ENCODE results near the gene RNF166.

Gene RNF166

GRCh38 chr16:88733630-88734360 lies 27.6 kb upstream of the RNF166 start:
- Histone ChIP-seq H4K20me1 (ENCODE audit: insufficient read depth, low read length) (peaks cover 35% of the 10 kb centered on the region), H3K36me3 (ENCODE audit: insufficient read depth, low read length) (peaks cover 85% of the 10 kb centered on the region), H2AFZ (ENCODE audit: low read depth, low read length) (no peak overlapping the region), H3K27ac (ENCODE audit: low read length) (no peak overlapping the region), H3K9ac (ENCODE audit: low read depth, low read length) (no peak overlapping the region), H3K9me3 (ENCODE audit: insufficient read depth, low read length, severe bottlenecking) (no peaks in the 10 kb centered on the region), H3K79me2 (ENCODE audit: insufficient read depth, low read length) (no peaks in the 10 kb centered on the region; the same call in 1 of the 2 replicates), H3K4me1 (ENCODE audit: insufficient read depth, low read length) (no peaks in the 10 kb centered on the region), H3K4me3 (ENCODE audit: low read depth in 1 of 2, low read length in 2 of 2) (no peak overlapping the region), H3K4me2 (ENCODE audit: insufficient read depth, low read length) (no peak overlapping the region), H3K27me3 (ENCODE audit: insufficient read depth, low read length, poor library complexity) (no peaks in the 10 kb centered on the region)
- DNase-seq (no peak), ATAC-seq (ENCODE audit: insufficient read depth, low read depth) (no peak)
- TF ChIP-seq CTCF (IDR thresholded peaks at IDR 0.05; ENCODE audit: borderline replicate concordance, extremely low read depth, low read length, poor library complexity, severe bottlenecking) (no peak), EZH2 (IDR thresholded peaks at IDR 0.05; ENCODE audit: borderline replicate concordance, low read depth, low read length, severe bottlenecking) (no peak)

- TF ChIP-seq CTCF (IDR thresholded peaks at IDR 0.05; ENCODE audit: borderline replicate concordance, extremely low read depth, low read length, poor library complexity, severe bottlenecking) (no peak), EZH2 (IDR thresholded peaks at IDR 0.05; ENCODE audit: borderline replicate concordance, low read depth, low read length, severe bottlenecking) (no peak)
- Histone ChIP-seq H3K4me3 (ENCODE audit: low read depth in 1 of 2, low read length in 2 of 2) (no peak overlapping the region), H3K4me2 (ENCODE audit: insufficient read depth, low read length) (no peak overlapping the region), H2AFZ (ENCODE audit: low read depth, low read length) (no peak overlapping the region), H3K9me3 (ENCODE audit: insufficient read depth, low read length, severe bottlenecking) (no peaks in the 10 kb centered on the region), H3K9ac (ENCODE audit: low read depth, low read length) (no peak overlapping the region), H3K27ac (ENCODE audit: low read length) (no peak overlapping the region), H3K36me3 (ENCODE audit: insufficient read depth, low read length) (peaks cover 78% of the 10 kb centered on the region), H3K79me2 (ENCODE audit: insufficient read depth, low read length) (no peaks in the 10 kb centered on the region; the same call in 1 of the 2 replicates), H3K4me1 (ENCODE audit: insufficient read depth, low read length) (no peaks in the 10 kb centered on the region), H3K27me3 (ENCODE audit: insufficient read depth, low read length, poor library complexity) (no peaks in the 10 kb centered on the region), H4K20me1 (ENCODE audit: insufficient read depth, low read length) (peaks cover 27% of the 10 kb centered on the region)
- DNase-seq = no peak
- no peak for ATAC-seq (ENCODE audit: insufficient read depth, low read depth)
Measured at GRCh38 chr16:88732961-88733294, 26.7 kb upstream of the RNF166 start.

GRCh38 chr16:88732172-88732960 lies 26.2 kb upstream of the RNF166 start:
- Histone ChIP-seq H3K27ac (ENCODE audit: low read length) (no peak overlapping the region), H3K9me3 (ENCODE audit: insufficient read depth, low read length, severe bottlenecking) (no peaks in the 10 kb centered on the region), H2AFZ (ENCODE audit: low read depth, low read length) (no peak overlapping the region), H3K4me1 (ENCODE audit: insufficient read depth, low read length) (no peaks in the 10 kb centered on the region), H3K9ac (ENCODE audit: low read depth, low read length) (no peak overlapping the region), H3K4me3 (ENCODE audit: low read depth in 1 of 2, low read length in 2 of 2) (no peak overlapping the region), H3K4me2 (ENCODE audit: insufficient read depth, low read length) (no peak overlapping the region), H3K36me3 (ENCODE audit: insufficient read depth, low read length) (peaks cover 77% of the 10 kb centered on the region), H3K27me3 (ENCODE audit: insufficient read depth, low read length, poor library complexity) (no peaks in the 10 kb centered on the region), H4K20me1 (ENCODE audit: insufficient read depth, low read length) (peaks cover 21% of the 10 kb centered on the region), H3K79me2 (ENCODE audit: insufficient read depth, low read length) (no peaks in the 10 kb centered on the region)
- no peak for DNase-seq
- no peak for ATAC-seq (ENCODE audit: insufficient read depth, low read depth)
- TF ChIP-seq CTCF (IDR thresholded peaks at IDR 0.05; ENCODE audit: borderline replicate concordance, extremely low read depth, low read length, poor library complexity, severe bottlenecking) (no peak), EZH2 (IDR thresholded peaks at IDR 0.05; ENCODE audit: borderline replicate concordance, low read depth, low read length, severe bottlenecking) (no peak)

All from DND-41 (cell line).